HG03175 (cell line): ENCODE measurements around the gene MAPK4.

Experiments
- ATAC-seq: cut with Tn5 transposase; IDR thresholded peaks from one replicate; pipeline ENCODE4 v1.9.1; 2021; ENCODE audit warnings: mild to moderate bottlenecking, moderate library complexity; ENCODE audit not compliant: unreplicated experiment

The MAPK4 gene

DNA sequence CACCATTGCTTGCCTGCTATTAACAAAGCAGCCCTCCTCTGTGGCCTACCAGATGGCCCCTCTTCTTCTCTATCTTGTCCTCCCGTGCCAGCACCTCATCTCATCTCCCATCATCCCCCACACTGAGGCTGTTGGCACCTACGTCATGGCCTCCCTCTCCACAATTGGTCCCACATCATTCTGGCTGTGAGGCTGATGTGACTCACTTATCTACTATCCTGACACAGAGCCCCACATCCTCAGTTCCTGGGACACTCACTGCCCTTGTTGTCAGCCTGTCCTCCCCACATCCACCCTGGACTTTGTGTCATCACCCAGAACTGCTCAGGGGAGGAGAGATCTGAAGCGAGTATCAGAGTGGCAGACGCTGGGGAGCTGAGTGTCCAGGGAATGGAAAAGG, 157.0 kb downstream of the MAPK4 start:
- no peak for ATAC-seq

DNA sequence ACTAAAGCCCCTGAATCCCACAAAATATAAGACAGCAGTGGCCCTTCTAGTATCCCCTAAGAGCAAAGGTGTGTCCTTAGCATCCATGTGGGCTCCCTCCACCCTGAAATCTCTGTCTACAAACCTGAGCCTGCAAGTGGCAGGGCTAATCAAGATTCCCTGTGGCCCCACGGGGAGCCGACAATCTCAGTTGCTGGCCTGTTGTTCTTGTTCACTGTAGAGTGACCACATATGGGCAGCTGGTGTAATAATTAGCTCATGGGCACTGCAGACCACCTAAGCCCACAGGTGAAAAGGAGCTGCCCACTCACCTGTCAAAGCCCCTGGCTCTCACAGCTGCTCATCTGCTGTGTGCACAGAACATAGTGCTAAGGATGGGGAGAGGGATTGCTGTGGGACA, 157.7 kb downstream of the MAPK4 start:
- ATAC-seq: no peak

GRCh38 chr18:50719471-50720324, 159.8 kb downstream of the MAPK4 start:
- no peak for ATAC-seq

GRCh38 chr18:50720325-50720674, 160.4 kb downstream of the MAPK4 start:
- ATAC-seq: no peak

GRCh38 chr18:50721006-50721405, 161.1 kb downstream of the MAPK4 start:
- no peak for ATAC-seq

- ATAC-seq: no peak
Measured at GRCh38 chr18:50721451-50722120, 161.7 kb downstream of the MAPK4 start.

DNA sequence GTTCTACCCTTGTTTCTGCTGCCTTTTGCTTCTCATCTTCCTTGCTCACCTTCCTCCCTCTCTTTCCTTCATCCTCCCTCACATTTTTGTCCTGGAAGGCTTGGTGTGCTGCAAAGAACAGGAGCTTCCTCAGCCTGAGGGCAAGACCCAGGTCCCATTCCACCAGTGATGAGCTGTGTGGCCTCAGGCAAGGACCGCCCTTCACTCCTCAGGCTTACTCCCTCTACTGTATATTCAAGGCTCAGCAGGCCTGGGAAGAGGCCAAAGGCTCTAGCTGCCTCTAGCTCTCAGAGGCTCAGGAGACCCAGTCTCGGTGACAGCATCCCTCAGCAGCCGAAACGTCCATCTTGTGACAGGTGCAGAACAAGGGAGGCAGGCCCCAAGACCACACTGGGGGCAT, 162.4 kb downstream of the MAPK4 start:
- ATAC-seq: no peak

DNA sequence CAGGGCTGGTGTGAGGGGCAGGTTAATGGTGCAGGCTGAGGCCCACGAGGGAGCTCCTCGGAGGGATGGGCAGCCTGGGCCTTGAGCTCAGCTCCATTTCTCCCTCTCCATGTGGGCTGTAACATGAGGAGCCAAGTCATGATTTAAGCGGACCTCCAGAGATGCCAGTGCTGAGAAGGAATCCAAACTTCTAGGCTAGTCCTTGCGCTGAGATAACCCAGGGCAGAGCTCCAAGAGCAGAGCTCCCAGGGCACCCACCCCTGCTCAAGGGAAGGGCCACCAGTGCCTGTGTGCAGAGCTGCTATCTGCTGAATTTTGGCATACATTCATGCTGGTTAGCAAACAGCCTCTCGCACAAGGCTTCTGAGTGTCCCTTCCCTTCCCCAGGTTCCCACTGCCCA, 164.9 kb downstream of the MAPK4 start:
- no peak for ATAC-seq

- peak; percentile 80 for ATAC-seq
Measured at GRCh38 chr18:50726960-50727589, 167.2 kb downstream of the MAPK4 start.

DNA sequence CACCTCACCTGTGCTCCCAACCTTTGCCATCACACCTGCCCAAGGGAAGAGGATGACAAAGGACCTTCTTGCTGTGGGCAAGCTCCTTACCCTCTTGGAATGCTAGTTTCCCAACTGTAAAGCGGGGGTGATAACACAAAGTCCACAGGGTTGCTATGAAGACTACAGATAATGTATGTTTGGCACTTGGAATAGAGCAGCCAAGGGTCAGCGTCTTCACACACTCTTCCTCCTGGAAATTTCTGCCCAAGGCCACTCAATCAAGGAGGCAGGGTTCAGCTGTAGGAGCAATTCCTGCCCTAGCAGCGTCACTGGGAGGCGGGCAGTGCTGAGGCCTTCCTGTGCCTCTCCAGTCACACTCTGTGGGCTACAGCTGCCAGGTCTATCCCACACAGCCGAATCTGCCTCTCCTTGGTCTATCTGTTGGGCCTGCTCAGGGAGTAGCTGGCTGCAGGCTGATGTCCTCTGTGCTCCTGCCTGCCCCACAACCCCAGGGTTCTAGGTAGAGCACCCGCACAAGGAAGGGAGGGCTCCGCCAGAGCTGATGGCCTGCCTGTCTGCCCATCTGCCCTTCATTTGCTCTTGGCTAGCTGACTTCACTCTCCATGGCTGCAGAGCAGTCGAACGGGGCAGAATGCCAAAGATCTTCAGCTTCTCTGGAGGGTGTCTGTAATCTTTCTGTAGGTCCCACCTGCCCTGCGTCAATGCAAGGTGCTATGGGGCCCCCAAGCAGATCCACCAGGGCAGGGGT, 168.0 kb downstream of the MAPK4 start:
- ATAC-seq: no peak

DNA sequence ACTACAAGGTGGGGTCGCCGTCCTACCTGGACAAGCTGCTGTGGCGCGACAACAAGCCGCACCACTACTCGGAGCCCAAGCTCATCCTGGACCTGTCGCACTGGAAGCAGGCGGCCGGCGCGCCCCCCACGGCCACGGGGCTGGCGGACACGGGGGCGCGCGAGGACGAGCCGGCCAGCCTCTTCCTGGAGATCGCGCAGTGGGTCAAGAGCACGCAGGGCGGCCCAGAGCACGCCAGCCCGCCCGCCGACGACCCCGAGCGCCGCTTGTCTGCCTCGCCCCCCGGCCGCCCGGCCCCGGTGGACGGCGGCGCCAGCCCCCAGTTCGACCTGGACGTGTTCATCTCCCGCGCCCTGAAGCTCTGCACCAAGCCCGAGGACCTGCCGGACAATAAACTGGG, 169.5 kb downstream of the MAPK4 start:
- no peak for ATAC-seq

GRCh38 chr18:50729986-50730385, 170.1 kb downstream of the MAPK4 start:
- ATAC-seq: no peak

GRCh38 chr18:50734342-50734741, 174.5 kb downstream of the MAPK4 start:
- ATAC-seq: no peak

- no peak for ATAC-seq
Measured at GRCh38 chr18:50734886-50735285, 175.0 kb downstream of the MAPK4 start.

- no peak for ATAC-seq
Measured at GRCh38 chr18:50737127-50737526, 177.2 kb downstream of the MAPK4 start.

- ATAC-seq: no peak
Measured at GRCh38 chr18:50738098-50738757, 178.3 kb downstream of the MAPK4 start.

GRCh38 chr18:50742952-50743351, 183.1 kb downstream of the MAPK4 start:
- no peak for ATAC-seq

DNA sequence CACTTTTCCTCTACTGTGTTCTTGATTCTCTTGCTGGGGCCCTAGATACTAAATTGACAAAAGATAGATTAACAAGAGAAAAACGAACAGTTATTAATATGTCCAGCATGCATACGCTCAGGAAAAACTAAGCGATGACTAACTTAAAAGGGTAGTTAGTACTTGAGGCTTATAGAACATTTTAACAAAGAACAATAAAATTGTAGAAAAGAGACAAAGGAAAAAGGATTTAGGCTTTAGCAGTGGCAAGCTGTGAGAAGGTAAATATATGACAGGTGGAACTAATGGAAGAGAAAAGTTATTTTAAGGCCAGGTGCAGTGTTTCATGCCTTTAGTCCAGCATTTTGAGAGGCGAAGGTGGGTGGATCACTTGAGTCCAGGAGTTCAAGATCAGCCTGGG, 184.4 kb downstream of the MAPK4 start:
- no peak for ATAC-seq

GRCh38 chr18:50745945-50746344, 186.1 kb downstream of the MAPK4 start:
- ATAC-seq: no peak

GRCh38 chr18:50747849-50748242, 188.0 kb downstream of the MAPK4 start:
- no peak for ATAC-seq
